HG03060 (cell line): ENCODE data around the gene PTPRN2.

ENCODE experiments used
- ATAC-seq: cut with Tn5 transposase; IDR thresholded peaks from one replicate; pipeline ENCODE4 v1.9.1; 2021; ENCODE audit warnings: low read depth, moderate number of reproducible peaks; ENCODE audit not compliant: unreplicated experiment

The PTPRN2 gene

GRCh38 chr7:157828881-157829280 is 758.7 kb downstream of the PTPRN2 start:
- ATAC-seq = no peak

- ATAC-seq = no peak
Observed at GRCh38 chr7:157828190-157828589, 759.4 kb downstream of the PTPRN2 start.

- no peak for ATAC-seq
Observed at GRCh38 chr7:157827863-157828160, 759.8 kb downstream of the PTPRN2 start.

GRCh38 chr7:157827045-157827862 is 760.4 kb downstream of the PTPRN2 start:
- ATAC-seq = no peak

GRCh38 chr7:157826566-157826965 is 761.1 kb downstream of the PTPRN2 start:
- no peak for ATAC-seq

- no peak for ATAC-seq
Observed at GRCh38 chr7:157825325-157825724, 762.3 kb downstream of the PTPRN2 start.

- no peak for ATAC-seq
Observed at GRCh38 chr7:157824819-157825121, 762.9 kb downstream of the PTPRN2 start.

- no peak for ATAC-seq
Observed at GRCh38 chr7:157824011-157824818, 763.4 kb downstream of the PTPRN2 start.

- ATAC-seq = no peak
Observed at GRCh38 chr7:157822688-157823031, 765.0 kb downstream of the PTPRN2 start.

- ATAC-seq = no peak
Observed at GRCh38 chr7:157821959-157822687, 765.5 kb downstream of the PTPRN2 start.

- ATAC-seq = no peak
Observed at GRCh38 chr7:157820796-157821195, 766.8 kb downstream of the PTPRN2 start.

- no peak for ATAC-seq
Observed at GRCh38 chr7:157819455-157819807, 768.2 kb downstream of the PTPRN2 start.

GRCh38 chr7:157818701-157819454 is 768.7 kb downstream of the PTPRN2 start:
- no peak for ATAC-seq

- no peak for ATAC-seq
Observed at GRCh38 chr7:157817944-157818700, 769.5 kb downstream of the PTPRN2 start.

- ATAC-seq = no peak
Observed at GRCh38 chr7:157817433-157817832, 770.2 kb downstream of the PTPRN2 start.

GRCh38 chr7:157816526-157817250 is 770.9 kb downstream of the PTPRN2 start:
- no peak for ATAC-seq

GRCh38 chr7:157816086-157816485 is 771.5 kb downstream of the PTPRN2 start:
- ATAC-seq = no peak

GRCh38 chr7:157815706-157816022 is 772.0 kb downstream of the PTPRN2 start:
- ATAC-seq = no peak

- ATAC-seq = no peak
Observed at GRCh38 chr7:157814931-157815705, 772.5 kb downstream of the PTPRN2 start.
